Neural progenitor cell (in vitro differentiated cells): ENCODE results near the gene CCDC102A. TPM values are rescaled to one million over a fixed set of nuclear protein-coding genes. Genes with fewer than 3 reads are reported as not detected.

ENCODE experiments used
- DNase-seq: peaks from one replicate; pipeline ENCODE4 v3.0.0-alpha.2; 2016; ENCODE audit warnings: low spot score
- H2AFZ ChIP-seq: fragments of 200-600 bp; sonication (generic); replicated peaks from 2 replicates; pipeline ENCODE4 v1.6.1; 2016; ENCODE audit warnings: antibody characterized with exemption
- H3F3A ChIP-seq: fragments of 200-600 bp; sonication (generic); 2 replicates; pipeline ENCODE4 v1.6.1; 2016; ENCODE audit warnings: antibody characterized with exemption, low read depth
- H3K27ac ChIP-seq: fragments of 200-600 bp; sonication (generic); 2 replicates; pipeline ENCODE4 v1.5.1; 2016; ENCODE audit warnings: mild to moderate bottlenecking
- H3K27me3 ChIP-seq: fragments of 200-600 bp; sonication (generic); 2 replicates; pipeline ENCODE4 v1.6.1; 2016; ENCODE audit warnings: mild to moderate bottlenecking, moderate library complexity
- H3K36me3 ChIP-seq: fragments of 200-600 bp; sonication (generic); 2 replicates; pipeline ENCODE4 v1.5.1; 2016
- H3K4me1 ChIP-seq: fragments of 200-600 bp; sonication (generic); 2 replicates; pipeline ENCODE4 v1.6.1; 2016; ENCODE audit warnings: mixed run types
- H3K4me2 ChIP-seq: fragments of 200-600 bp; sonication (generic); 2 replicates; pipeline ENCODE4 v1.6.1; 2016
- H3K4me3 ChIP-seq: fragments of 200-600 bp; sonication (generic); 2 replicates; pipeline ENCODE4 v1.5.1; 2016
- H3K79me2 ChIP-seq: fragments of 200-600 bp; sonication (generic); 2 replicates; pipeline ENCODE4 v1.6.1; 2016; ENCODE audit warnings: low read depth
- H3K9ac ChIP-seq: fragments of 200-600 bp; sonication (generic); 2 replicates; pipeline ENCODE4 v1.6.1; 2016
- H3K9me3 ChIP-seq: fragments of 200-600 bp; sonication (generic); 2 replicates; pipeline ENCODE4 v1.5.1; 2016; ENCODE audit warnings: low read depth
- H4K20me1 ChIP-seq: fragments of 200-600 bp; sonication (generic); 2 replicates; pipeline ENCODE4 v1.6.1; 2016; ENCODE audit warnings: low read depth
- H3K27ac Mint-ChIP-seq: 3 replicates; pipeline ENCODE4 v1.8.0; 2021; ENCODE audit warnings: mixed read lengths
- H3K27me3 Mint-ChIP-seq: 2 replicates; pipeline ENCODE4 v1.8.0; 2022; ENCODE audit warnings: low read depth, mild to moderate bottlenecking, inconsistent platforms, moderate library complexity, mixed read lengths; ENCODE audit not compliant: insufficient read depth
- H3K36me3 Mint-ChIP-seq: 3 replicates; pipeline ENCODE4 v1.8.0; 2021; ENCODE audit warnings: mixed read lengths
- H3K4me1 Mint-ChIP-seq: 3 replicates; pipeline ENCODE4 v1.8.0; 2021; ENCODE audit warnings: mixed read lengths
- H3K4me3 Mint-ChIP-seq: 3 replicates; pipeline ENCODE4 v1.8.0; 2021; ENCODE audit warnings: mild to moderate bottlenecking, moderate library complexity, mixed read lengths
- H3K9me3 Mint-ChIP-seq: 3 replicates; pipeline ENCODE4 v1.8.0; 2020; ENCODE audit warnings: mixed read lengths
- CTCF ChIP-seq: fragments of 200-600 bp; sonication (generic); IDR thresholded peaks from 2 replicates; pipeline ENCODE4 v1.5.1; 2017; ENCODE audit warnings: antibody characterized with exemption, mild to moderate bottlenecking
- EZH2 ChIP-seq: fragments of 200-600 bp; sonication (generic); IDR thresholded peaks from 2 replicates; pipeline ENCODE4 v1.6.1; 2017; ENCODE audit warnings: antibody characterized with exemption, mild to moderate bottlenecking, moderate library complexity
- EZH2phosphoT487 ChIP-seq: fragments of 200-600 bp; sonication (generic); IDR thresholded peaks from 2 replicates; pipeline ENCODE4 v1.6.1; 2017; ENCODE audit warnings: antibody characterized with exemption
- total RNA-seq: library from RNA; depleted of rRNA; stranded (reverse); fragments of >200 nt; gene quantifications from 2 replicates; pipeline ENCODE4 v1.2.3, GENCODE V29; 2015; ENCODE audit warnings: low replicate concordance

CCDC102A gene
- total RNA-seq, 1 donor from 2014 or later, result 3.9 TPM

- peaks cover 36% of the 10 kb centered on the region for H3K27me3 ChIP-seq
- no peak overlapping the region for H3K9ac ChIP-seq
- no peaks in the 10 kb centered on the region for H3K9me3 Mint-ChIP-seq
- peaks cover 16% of the 10 kb centered on the region for H3F3A ChIP-seq
- no peak for DNase-seq
- H3K4me3 Mint-ChIP-seq, result peak overlapping the region; percentile 39
- H3K4me2 ChIP-seq, result no peak overlapping the region
- peaks cover 21% of the 10 kb centered on the region for H3K27me3 Mint-ChIP-seq
- H3K4me1 ChIP-seq, result peaks cover 13% of the 10 kb centered on the region
- H2AFZ ChIP-seq, result no peak overlapping the region
- TF ChIP-seq CTCF (no peak), EZH2 (no peak), EZH2phosphoT487 (no peak)
- no peak overlapping the region for H3K27ac Mint-ChIP-seq
- H3K9me3 ChIP-seq, result no peaks in the 10 kb centered on the region
- no peak overlapping the region for H3K27ac ChIP-seq
- H3K79me2 ChIP-seq, result peaks cover 9% of the 10 kb centered on the region
- peaks cover 49% of the 10 kb centered on the region for H3K4me1 Mint-ChIP-seq
- peaks cover 11% of the 10 kb centered on the region for H4K20me1 ChIP-seq
- H3K4me3 ChIP-seq, result no peak overlapping the region
- H3K36me3 ChIP-seq, result no peaks in the 10 kb centered on the region
- peaks cover 10% of the 10 kb centered on the region for H3K36me3 Mint-ChIP-seq
Measured at GRCh38 chr16:57530522-57531252, 5.7 kb downstream of the CCDC102A start.

- Histone ChIP-seq H3K79me2 (peaks cover 4% of the 10 kb centered on the region), H3K9ac (no peak overlapping the region), H3K4me2 (no peak overlapping the region), H3K27ac (no peak overlapping the region), H3K4me3 (no peak overlapping the region), H4K20me1 (peaks cover 11% of the 10 kb centered on the region), H3K4me1 (peaks cover 13% of the 10 kb centered on the region), H3F3A (peaks cover 16% of the 10 kb centered on the region), H3K9me3 (no peaks in the 10 kb centered on the region), H3K36me3 (no peaks in the 10 kb centered on the region), H2AFZ (no peak overlapping the region), H3K27me3 (peaks cover 36% of the 10 kb centered on the region)
- Mint-ChIP-seq H3K4me3 (peak overlapping the region; percentile 39), H3K9me3 (no peaks in the 10 kb centered on the region), H3K36me3 (peaks cover 10% of the 10 kb centered on the region), H3K27ac (no peak overlapping the region), H3K4me1 (peaks cover 47% of the 10 kb centered on the region), H3K27me3 (peaks cover 21% of the 10 kb centered on the region)
- TF ChIP-seq EZH2phosphoT487 (no peak), CTCF (no peak), EZH2 (no peak)
- DNase-seq, result no peak
Measured at GRCh38 chr16:57530104-57530521, 6.3 kb downstream of the CCDC102A start.

GRCh38 chr16:57529391-57530103 lies 6.8 kb downstream of the CCDC102A start:
- Histone ChIP-seq H3K27ac (no peak overlapping the region), H3K4me1 (peaks cover 13% of the 10 kb centered on the region), H3F3A (peaks cover 16% of the 10 kb centered on the region), H2AFZ (no peak overlapping the region), H3K4me3 (peak overlapping the region; percentile 53), H3K9ac (no peak overlapping the region), H3K36me3 (no peaks in the 10 kb centered on the region), H3K79me2 (no peaks in the 10 kb centered on the region), H3K4me2 (peak overlapping the region; percentile 81), H3K9me3 (no peaks in the 10 kb centered on the region), H3K27me3 (peaks cover 36% of the 10 kb centered on the region), H4K20me1 (peaks cover 11% of the 10 kb centered on the region)
- Mint-ChIP-seq H3K4me3 (no peak overlapping the region), H3K36me3 (peaks cover 10% of the 10 kb centered on the region), H3K4me1 (peaks cover 45% of the 10 kb centered on the region), H3K27ac (no peak overlapping the region), H3K27me3 (peaks cover 21% of the 10 kb centered on the region), H3K9me3 (no peaks in the 10 kb centered on the region)
- DNase-seq, result no peak
- TF ChIP-seq EZH2, result peak; percentile 37
- TF ChIP-seq CTCF, result no peak
